ENCODE data around the gene GALNT9.

The GALNT9 gene

DNA sequence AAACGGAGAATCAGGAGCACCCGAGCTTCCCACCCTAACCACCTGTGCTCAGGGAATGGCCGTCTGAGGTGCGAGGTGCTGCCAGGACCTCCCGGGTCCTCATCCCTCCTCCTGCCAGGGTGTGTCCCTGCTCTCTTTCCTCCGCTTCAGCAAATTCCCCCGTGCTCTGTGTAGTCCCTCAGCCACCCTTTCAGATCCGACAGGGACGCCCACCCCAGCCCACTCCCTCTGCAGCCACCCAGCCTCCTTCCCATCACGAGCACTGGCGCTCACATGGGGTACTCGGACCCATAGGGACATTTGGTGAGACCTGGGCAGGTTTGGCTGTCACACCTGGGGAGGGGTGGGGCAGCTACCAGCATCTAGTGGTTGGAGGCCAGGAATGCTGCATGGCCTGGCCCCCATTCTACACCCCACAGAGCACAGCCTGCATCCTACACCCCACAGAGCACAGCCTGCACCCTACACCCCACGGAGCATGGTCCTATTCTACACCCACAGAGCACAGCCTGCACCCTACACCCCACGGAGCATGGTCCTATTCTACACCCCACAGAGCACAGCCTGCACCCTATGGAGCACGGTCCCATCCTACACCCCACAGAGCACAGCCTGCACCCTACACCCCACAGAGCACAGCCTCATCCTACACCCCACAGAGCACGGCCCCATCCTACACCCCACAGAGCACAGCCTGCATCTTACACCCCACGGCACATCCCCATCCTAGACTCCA, 12.7 kb downstream of the GALNT9 start:
- DNase-seq (ENCODE audit: low read depth): no peak
- no peak for TF ChIP-seq CTCF (conservative IDR thresholded peaks at IDR 0.05; ENCODE audit: control insufficient read depth, insufficient read depth, low read depth, low read length)
- no peak overlapping the region for H3K4me3 ChIP-seq (ENCODE audit: control insufficient read depth, low read depth, low read length)

DNA sequence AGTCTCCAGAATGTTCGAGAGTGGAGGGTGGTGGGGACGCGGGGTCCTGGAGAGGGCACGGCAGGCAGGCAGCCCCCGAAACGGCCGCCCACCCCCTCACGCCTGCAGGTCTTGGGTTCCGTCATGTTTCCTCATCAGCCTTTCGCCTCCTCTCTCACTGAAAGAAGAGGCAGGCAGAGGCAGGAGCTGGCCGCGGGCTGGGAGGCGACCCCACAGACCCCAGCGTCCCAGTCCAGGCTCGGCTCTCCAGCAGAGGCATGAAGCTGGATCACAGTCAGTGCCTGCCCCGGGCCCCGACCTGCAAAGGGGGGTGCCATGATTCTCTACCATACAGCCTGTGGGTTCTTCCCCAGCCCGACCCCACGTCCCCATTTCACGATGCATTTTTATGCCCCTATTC, 13.4 kb downstream of the GALNT9 start:
- TF ChIP-seq CTCF (conservative IDR thresholded peaks at IDR 0.05; ENCODE audit: control insufficient read depth, insufficient read depth, low read depth, low read length): no peak
- no peak overlapping the region for H3K4me3 ChIP-seq (ENCODE audit: control insufficient read depth, low read depth, low read length)
- no peak for DNase-seq (ENCODE audit: low read depth)

GRCh38 chr12:132315507-132315906, 13.9 kb downstream of the GALNT9 start:
- no peak overlapping the region for H3K4me3 ChIP-seq (ENCODE audit: control insufficient read depth, low read depth, low read length)
- TF ChIP-seq CTCF (conservative IDR thresholded peaks at IDR 0.05; ENCODE audit: control insufficient read depth, insufficient read depth, low read depth, low read length): no peak
- no peak for DNase-seq (ENCODE audit: low read depth)

DNA sequence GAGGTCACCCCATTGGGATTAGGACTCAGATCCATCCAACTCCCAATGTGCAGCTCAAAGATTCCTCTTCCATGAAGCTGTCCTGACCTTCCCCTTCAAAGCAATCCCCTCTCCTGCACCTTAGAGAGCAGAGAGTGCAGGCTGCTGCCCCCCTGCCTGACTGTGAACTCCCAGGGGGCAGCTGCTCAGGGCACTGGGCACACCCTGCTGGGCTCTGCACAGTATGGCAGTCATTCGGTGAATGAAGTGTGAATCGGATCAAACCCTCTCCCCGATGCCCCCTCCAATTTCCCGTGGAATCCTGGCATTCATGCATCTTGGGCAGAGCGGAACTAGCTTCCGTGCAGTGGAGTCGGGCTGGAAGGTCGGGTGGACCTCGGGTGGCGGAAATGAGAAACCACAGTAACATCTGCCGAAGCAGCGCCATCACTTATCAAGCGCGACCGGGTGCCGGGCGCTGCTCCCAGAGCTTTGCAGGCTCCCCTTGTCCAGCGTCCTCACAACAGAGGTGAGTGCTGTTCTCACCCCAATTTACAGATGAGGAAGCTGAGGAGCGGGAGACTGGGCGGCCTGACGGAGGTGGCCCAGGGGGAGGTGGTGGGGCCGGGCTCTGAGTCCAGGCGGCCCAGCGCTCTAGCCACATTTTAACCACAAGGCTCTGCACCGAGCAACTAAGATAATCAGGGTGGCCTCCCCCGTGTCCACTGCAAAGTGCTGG, 14.7 kb downstream of the GALNT9 start:
- TF ChIP-seq CTCF (conservative IDR thresholded peaks at IDR 0.05; ENCODE audit: control insufficient read depth, insufficient read depth, low read depth, low read length): no peak
- DNase-seq (ENCODE audit: low read depth): no peak
- no peak overlapping the region for H3K4me3 ChIP-seq (ENCODE audit: control insufficient read depth, low read depth, low read length)

- H3K4me3 ChIP-seq (ENCODE audit: control insufficient read depth, low read depth, low read length): no peak overlapping the region
- no peak for DNase-seq (ENCODE audit: low read depth)
- no peak for TF ChIP-seq CTCF (conservative IDR thresholded peaks at IDR 0.05; ENCODE audit: control insufficient read depth, insufficient read depth, low read depth, low read length)
Observed at GRCh38 chr12:132314035-132314434, 15.4 kb downstream of the GALNT9 start.

DNA sequence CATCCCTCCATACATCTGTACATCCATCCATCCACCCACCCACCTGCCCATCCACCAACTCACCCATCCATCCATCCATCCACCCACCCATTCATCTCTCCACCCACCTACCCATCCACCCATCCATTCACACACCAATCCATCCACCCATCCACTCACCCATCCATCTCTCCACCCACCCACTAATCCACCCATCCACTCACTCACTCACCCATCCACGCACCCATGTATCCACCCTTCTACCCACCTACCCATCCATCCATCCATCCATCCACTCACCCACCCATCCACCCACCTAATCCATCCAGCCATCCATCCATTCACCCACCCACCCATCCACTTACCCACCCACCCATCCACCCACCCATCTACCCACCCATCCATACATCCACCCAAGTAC, 16.2 kb downstream of the GALNT9 start:
- DNase-seq (ENCODE audit: low read depth): no peak

More for the DNA sequence above, 16.2 kb downstream of the GALNT9 start:
- H3K4me3 ChIP-seq (ENCODE audit: control insufficient read depth, low read depth, low read length): no peak overlapping the region
- no peak for TF ChIP-seq CTCF (conservative IDR thresholded peaks at IDR 0.05; ENCODE audit: control insufficient read depth, insufficient read depth, low read depth, low read length)

Measured in fibroblast of mammary gland (primary cell).